ENCODE data around the gene CCDC28B.

Gene CCDC28B

DNA sequence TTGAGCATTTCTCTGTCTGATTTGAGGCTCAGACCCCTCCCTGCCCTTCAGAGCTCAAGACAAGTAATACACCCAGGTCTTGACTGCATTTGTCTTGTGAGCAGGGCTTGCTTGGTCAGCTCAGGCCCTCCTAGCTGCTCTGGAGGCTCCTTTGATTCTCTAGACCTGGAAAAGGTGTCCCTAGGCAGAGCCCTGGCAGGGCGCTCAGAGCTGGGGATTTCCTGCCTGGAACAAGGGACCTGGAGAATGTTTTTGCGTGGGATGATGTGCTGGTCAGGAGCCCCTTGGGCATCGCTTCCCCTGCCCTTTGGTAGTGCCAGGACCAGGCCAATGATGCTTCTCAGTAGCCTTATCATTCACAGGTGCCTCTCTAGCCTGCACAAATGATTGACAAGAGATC is 4.9 kb upstream of the CCDC28B start:
- DNase-seq: no peak

DNA sequence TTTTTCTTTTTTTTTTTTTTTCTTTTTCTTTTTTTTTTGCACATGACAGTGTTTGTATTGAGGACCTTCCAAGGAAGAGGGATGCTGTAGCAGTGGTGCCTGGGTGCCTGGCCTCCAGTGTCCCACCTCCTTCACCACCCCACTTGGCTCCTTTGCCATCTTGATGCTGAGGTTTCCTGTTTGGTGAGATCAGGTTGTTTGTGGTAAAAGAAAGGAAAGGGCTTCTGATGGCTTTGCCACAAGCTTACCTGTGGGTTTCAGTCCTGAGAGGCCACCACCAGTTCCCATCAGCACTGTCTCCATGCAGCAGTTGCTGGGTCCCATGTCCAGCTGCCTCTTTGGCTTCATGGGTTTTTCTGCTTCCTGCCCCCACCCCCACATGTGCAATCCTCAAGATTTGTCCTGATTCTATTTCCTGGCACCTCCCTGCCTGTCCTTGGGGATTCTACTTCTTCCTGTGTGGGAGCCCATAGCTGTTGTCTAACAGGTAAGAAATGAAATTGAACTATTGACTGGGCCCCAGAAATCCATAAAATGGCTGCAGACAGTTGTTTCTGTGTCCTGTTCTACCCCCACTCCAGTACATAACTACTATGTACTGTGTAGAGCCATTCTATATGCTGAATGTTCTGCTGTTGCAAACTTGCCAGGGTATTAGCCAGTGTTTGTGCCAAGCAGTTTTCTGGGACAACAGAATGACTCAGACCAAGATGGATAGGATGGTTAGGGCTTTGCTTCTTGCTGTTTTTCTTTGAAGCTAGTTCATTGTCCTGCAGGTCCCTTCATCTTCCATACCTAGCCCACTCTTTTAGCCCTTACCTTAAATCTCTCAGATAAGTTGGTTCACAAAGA is 4.2 kb upstream of the CCDC28B start:
- peak; percentile 53 for DNase-seq

GRCh38 chr1:32197074-32197473 is 3.3 kb upstream of the CCDC28B start:
- DNase-seq: no peak

GRCh38 chr1:32197837-32198236 is 2.6 kb upstream of the CCDC28B start:
- DNase-seq: no peak

- no peak for DNase-seq
Observed at GRCh38 chr1:32198237-32199042, 2.0 kb upstream of the CCDC28B start.

DNA sequence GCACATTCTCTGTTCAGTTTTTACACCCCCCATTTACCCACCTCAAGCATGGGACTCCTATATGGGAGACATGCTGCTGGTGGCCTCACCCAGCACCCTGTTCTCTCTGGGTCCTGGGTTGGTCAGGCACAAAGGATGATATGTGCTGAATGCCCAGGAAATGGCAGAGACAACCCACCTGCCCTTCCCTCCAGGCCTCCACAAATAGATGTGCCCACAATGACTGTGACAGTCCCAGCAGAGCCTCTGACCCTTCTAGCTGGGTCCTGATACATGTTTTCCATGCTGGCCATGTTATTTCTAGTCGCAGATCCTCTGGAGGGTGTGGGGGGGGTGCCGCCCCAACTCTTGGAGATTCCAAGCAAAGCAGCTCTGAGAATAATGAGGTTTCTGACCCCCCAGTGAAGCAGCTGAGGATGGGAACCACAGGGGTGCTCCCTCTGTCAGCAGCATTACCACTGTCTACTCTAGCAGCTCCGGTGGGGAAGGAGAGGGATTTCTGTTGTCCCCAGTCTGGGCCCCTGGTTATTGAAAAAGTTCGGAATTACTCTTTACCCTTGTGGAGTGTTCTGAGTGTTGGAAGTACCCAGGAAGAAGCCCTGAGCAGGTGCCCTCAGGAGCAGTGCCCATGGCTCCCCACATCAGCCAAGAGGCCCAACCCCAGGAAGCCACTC is 1.2 kb upstream of the CCDC28B start:
- no peak for DNase-seq

GRCh38 chr1:32199717-32200072 is 700 bp upstream of the CCDC28B start:
- DNase-seq: no peak

GRCh38 chr1:32201011-32201855 is 838 bp downstream of the CCDC28B start:
- DNase-seq: peak; percentile 85

DNA sequence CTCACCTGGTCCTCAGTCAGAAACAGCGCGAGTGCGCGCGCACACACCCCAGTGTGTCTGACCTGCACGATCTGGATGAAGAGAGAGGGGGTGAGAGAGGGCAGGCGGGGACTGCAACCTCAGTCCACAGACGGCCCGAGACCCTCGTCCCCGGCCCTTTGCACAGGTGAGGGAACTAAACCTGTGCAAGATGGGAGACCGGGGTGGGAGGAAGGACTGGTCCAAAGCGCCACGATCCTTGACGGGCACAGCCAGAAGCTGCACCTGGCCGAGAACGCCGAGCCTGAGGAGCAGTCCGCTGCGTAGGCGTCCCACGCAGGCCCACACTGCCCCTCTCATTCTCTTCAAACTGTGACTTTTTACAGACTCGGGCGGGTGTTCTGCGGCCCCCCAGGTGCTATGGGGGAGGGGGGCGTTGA is 4.6 kb downstream of the CCDC28B start:
- no peak for DNase-seq

GRCh38 chr1:32205401-32206370 is 5.3 kb downstream of the CCDC28B start, which contains the start of gene IQCC:
Gene IQCC, plus strand, starts transcription at chr1:32205671. Its CDS starts 11 bp downstream, at chr1:32205682.
- DNase-seq: peak; percentile 90

DNA sequence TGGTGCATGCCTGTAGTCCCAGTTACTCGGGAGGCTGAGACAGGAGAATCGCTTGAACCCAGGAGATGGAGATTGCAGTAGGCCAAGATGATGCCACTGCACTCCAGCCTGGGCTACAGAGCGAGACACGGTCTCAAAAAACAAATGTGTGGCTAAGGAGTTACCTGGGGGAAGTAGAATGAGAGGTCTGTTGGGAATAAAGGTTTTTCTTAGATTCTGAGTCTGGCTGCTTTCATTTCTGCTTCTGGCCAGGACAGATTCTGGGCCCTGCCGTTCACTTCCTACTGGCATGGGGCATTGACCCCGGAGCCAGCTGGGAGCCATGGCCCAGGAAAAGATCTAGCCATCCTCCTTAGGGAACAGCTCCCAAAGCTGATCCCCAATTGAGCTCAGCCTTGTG is 8.1 kb downstream of the CCDC28B start:
- no peak for DNase-seq

GRCh38 chr1:32208891-32209328 is 8.5 kb downstream of the CCDC28B start, which contains the start of gene DCDC2B:
Gene DCDC2B, plus strand, starts transcription at chr1:32209089. Its CDS starts 5 bp downstream, at chr1:32209094.
- DNase-seq: peak; percentile 20

GRCh38 chr1:32215629-32216480 is 15.5 kb downstream of the CCDC28B start:
- peak; percentile 69 for DNase-seq

DNA sequence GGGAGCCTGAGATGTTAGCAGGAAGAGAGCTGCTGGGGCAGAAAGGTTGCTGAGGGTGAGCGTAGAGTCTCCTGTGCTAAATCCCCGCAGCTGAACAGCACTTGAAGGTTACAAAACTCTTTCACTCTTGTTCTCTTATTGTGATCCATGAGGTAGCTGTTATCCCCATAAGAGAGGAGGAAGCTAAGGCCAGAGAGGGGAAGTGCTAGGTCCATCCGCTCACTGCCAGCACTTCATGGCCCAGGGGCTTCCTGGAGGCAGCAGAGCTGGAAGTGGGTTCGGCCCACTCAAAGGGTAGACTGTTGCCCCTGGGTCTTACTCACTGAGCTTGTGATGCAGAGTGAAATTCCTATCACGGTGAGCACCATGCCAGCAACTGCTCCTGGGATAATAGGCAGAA is 16.2 kb downstream of the CCDC28B start:
- DNase-seq: no peak

DNA sequence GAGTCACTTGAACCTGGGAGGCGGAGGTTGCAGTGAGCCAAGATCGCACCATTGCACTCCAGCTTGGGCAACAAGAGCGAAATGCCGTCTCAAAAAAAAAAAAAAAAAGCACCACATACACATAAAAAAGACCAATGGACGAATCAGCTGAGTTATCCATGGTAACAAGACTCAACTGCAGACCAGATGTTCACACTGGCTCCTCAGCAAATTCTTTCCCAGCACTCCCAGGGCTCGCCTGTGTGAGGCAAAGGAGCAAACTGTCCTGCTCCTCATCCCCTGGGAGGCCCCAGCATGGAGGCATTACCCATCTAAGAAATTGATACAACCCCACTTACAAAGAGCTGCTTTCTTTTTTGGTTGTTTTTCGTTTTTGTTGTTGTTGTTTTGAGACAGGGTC is 18.6 kb downstream of the CCDC28B start:
- no peak for DNase-seq

DNA sequence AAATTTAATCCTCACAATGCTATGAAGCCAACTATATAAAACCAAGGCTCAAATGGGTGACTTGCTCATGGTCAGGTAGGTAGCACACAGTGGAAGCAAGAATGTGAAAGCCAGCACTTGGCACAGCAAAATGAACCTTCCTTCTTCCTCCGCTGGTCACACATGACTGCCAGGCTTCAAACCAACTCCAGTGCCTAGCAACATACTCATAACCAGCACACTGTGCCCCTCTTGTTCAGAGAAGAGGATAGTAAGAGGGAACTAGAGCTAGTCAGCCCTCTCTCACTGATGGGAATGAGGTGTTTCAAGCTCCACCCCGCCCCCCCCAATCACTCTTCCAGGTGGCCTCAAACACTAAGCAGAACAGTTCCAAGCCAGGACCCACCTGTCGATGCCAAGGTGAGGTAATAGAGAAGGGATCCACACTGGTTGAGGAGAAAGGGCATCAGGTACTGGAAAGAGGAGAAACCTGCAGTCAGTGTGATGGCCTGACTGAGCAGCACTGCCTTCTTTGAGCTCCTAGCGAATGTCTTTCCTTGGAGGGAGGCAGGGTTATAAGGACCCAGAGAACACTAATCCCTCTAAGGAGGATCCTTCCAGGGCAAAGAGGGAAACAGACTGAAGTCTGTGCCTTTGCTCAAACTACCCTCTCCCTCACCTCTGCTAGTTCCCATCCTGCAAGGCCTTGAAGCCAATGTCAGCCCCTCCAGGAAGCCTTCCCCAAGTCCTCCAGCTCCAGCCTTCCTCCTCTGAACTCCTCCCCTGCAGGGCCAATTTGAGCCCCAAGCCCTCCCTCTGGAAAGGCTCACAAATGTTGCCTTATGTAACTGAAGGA is 20.6 kb downstream of the CCDC28B start:
- no peak for DNase-seq

GRCh38 chr1:32221581-32221979 is 21.2 kb downstream of the CCDC28B start:
- DNase-seq: no peak

GRCh38 chr1:32221980-32222755 is 21.8 kb downstream of the CCDC28B start, which contains the start of the genes EIF3I and TMEM234:
Gene EIF3I, plus strand, starts transcription at chr1:32222407. Its CDS starts 35 bp downstream, at chr1:32222442.
Gene TMEM234, minus strand, starts transcription at chr1:32222353. Its CDS starts 31 bp downstream, at chr1:32222322.
- peak; percentile 94 for DNase-seq
